GM23248 (cell line): ENCODE data around the gene PASD1.
"Not testable (repeated sequence)": the region's sequence is repeated elsewhere in the genome, so short reads cannot be mapped to it uniquely, and the experiment has no call there.

Experiments
- EZH2 ChIP-seq: fragments of 200-600 bp; sonication (generic); IDR thresholded peaks from 2 replicates; pipeline ENCODE4 v1.6.1; 2018; ENCODE audit warnings: antibody characterized with exemption, mild to moderate bottlenecking; ENCODE audit not compliant: insufficient read depth, poor library complexity, severe bottlenecking
- EZH2phosphoT487 ChIP-seq: fragments of 200-600 bp; sonication (generic); IDR thresholded peaks from 2 replicates; pipeline ENCODE4 v1.6.1; 2018; ENCODE audit warnings: antibody characterized with exemption, moderate library complexity, mild to moderate bottlenecking, low read depth; ENCODE audit not compliant: insufficient read depth

- not testable (repeated sequence) for TF ChIP-seq EZH2, EZH2phosphoT487
Measured at GRCh38 chrX:151551176-151551575, 12.3 kb upstream of the PASD1 start.
